HG02759 (cell line): ENCODE results near the gene CRYBB2.
"Not testable (repeated sequence)": the region's sequence is repeated elsewhere in the genome, so short reads cannot be mapped to it uniquely, and the experiment has no call there.

Experiments used
- ATAC-seq: cut with Tn5 transposase; IDR thresholded peaks from one replicate; pipeline ENCODE4 v1.9.1; 2021; ENCODE audit warnings: mild to moderate bottlenecking, moderate library complexity; ENCODE audit not compliant: unreplicated experiment

CRYBB2 gene

DNA sequence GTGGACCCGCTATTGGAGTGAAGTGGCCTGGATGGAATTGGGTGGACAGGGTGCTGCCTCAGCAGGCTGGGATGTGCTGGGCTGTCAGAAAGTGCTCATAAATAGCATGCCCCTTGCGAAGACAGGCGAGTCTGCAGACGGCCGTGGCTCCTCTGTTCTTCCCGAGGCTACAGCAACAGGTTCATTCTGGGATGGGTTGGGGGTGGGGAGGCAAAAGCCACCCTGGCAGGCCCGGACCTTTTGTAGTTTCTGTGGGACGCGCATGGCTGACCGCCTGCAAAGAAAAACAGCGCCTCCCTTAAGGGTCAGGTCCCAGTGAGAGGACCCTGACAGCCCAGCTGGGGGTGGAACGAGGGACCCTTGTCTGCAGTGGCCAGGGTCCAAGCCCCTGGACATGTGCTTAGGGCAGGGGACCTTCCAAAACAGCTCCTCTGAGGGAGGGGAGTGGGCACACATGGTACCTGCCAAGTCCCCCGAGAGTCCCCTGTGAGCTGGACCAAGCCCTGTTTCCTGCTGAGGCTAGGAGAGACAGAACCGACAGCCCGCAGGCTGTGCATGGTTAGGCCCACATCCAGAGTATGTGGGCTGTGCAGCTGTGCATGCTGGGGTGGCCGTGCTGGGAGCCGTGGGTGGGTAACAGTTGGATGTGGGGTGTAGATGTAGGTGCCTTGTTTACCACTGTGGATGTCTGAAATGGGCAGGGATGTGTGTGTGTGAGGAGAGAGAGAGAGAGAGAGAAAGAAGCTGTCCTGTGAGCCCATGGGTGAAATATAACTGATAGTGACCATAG lies 19.5 kb upstream of the CRYBB2 start, which contains the start of gene CRYBB3:
CRYBB3 (plus strand) TSS at position 128 of the 790 bp plus-strand sequence. CDS start 1,539 bp downstream, outside the sequence.
- ATAC-seq = no peak

- no peak for ATAC-seq
These were observed 18.5 kb upstream of the CRYBB2 start for GRCh38 chr22:25200967-25201366.

GRCh38 chr22:25201557-25202273 lies 17.7 kb upstream of the CRYBB2 start:
- no peak for ATAC-seq

- ATAC-seq = no peak
These were observed 17.0 kb upstream of the CRYBB2 start for GRCh38 chr22:25202290-25202921.

DNA sequence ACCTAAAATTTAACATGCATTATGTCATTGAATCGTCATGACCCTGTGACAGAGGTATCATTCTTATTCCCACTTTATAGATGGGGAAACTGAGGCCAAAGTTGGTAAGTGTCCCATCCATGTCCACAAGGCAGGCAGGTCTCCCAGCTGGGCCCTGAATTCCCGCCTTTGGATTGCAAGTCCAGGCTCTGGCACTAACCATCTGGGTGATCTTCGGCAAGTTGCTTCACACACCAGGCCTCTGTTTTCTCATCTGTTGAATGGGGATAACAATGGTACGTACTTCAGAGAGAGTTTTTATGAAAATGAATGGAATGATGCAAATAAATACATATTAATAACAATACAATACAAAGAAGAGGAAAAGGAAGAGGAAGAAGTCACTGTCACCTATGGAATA lies 16.4 kb upstream of the CRYBB2 start:
- ATAC-seq = no peak

GRCh38 chr22:25204547-25204946 lies 14.9 kb upstream of the CRYBB2 start:
- ATAC-seq = not testable (repeated sequence)

DNA sequence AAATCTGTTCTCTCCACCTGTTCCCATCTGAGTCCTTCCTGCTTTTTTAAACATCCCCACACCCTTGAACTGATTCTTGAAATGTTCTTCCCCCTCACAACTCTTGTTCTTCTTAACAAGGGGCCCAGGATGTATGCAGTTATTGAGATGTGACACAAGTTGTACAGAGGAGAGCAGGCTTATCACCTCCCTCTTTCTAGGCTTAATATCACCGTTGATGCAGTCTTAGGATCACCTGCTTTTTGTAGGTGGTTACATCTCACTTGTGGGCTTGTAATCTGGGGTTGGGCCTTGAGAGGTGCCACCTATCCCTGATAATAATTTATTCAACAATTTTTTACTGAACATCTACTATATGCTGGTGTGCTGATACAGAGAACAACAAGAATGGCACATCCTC lies 13.6 kb upstream of the CRYBB2 start:
- ATAC-seq = no peak

GRCh38 chr22:25206998-25207397 lies 12.4 kb upstream of the CRYBB2 start:
- no peak for ATAC-seq

- no peak for ATAC-seq
These were observed 11.8 kb upstream of the CRYBB2 start for GRCh38 chr22:25207553-25208157.

DNA sequence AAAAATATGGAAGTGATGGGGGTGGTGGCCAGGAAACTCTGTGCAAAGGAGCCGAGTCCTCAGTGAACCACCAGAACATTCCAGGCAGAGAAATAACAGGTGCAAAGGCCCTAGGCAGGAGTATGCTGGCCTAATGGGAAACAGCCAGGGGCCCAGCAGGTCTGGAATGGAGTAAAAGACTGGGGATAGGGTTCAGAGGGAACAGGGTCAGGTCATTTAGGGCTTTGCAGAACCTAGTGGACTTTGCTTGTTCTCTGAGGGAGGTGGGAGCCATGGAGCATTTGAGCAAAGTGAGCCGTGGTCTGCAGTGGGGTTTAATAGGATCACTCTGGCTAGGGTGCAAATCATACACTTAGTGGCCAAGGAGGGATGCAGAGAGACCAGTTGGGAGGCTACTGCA lies 11.1 kb upstream of the CRYBB2 start:
- ATAC-seq = no peak

GRCh38 chr22:25208743-25209505 lies 10.5 kb upstream of the CRYBB2 start:
- no peak for ATAC-seq

DNA sequence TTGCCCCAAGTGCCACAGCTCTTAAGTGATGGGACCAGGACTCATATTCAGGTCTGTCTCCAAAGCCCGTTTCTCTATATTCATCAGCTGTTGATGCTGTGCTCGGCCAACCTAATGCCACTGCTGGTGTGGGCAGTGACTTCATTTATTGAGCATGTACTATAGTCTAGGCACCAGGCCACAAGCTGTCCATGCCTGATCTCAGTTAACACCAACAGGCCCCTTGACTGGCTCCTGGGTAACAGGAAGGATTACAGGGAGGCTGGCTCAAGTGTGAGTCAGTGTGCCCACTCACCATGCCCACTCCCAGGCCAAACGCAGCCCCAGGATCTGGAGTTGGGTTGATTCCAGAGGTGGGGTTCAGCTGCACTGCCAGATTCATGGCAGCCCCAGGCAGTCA lies 8.6 kb upstream of the CRYBB2 start:
- ATAC-seq = no peak

DNA sequence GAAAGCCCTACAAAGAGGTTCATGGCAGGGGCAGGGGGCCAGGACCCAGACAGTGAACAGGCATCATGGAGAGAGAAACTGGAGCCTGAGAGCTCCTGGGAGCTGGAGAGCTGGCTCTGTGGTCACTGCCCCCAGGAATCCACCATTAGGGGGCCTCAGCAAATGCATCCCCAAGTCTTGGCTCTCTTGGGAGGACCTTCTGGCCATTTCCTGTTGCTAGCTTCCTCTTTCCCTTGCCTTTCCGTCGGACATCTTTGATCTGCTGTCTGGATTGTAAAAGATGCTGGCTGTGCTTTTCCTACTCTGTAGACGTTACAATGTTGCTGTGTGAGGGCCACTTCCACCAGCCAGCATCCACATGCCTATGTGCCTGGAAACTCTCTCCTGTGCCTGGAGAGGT lies 7.1 kb upstream of the CRYBB2 start:
- ATAC-seq = no peak

DNA sequence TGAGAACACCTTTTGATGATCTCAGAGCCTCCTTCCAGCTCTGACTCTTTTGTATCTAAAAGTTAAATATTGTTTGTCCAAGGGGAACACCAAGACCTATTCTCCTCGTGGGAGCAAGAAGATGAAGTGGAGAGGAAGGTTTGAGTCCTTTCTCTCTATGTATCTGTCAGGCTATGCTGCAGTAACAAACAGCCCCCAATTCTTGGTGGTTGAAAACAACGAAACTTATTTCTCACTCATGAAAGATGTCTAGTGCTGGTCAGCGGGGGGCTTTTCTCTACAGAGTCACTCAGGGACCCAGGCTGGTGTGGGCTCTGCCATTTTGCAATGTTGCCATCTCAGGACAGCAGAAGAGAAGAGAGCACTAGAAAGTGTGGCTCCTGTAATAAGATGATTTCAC lies 6.2 kb upstream of the CRYBB2 start:
- no peak for ATAC-seq

GRCh38 chr22:25216230-25216629 lies 3.2 kb upstream of the CRYBB2 start:
- no peak for ATAC-seq

GRCh38 chr22:25219948-25220442 lies 556 bp downstream of the CRYBB2 start:
- ATAC-seq = no peak

GRCh38 chr22:25221790-25222189 lies 2.4 kb downstream of the CRYBB2 start:
- ATAC-seq = no peak

- ATAC-seq = no peak
These were observed 3.9 kb downstream of the CRYBB2 start for GRCh38 chr22:25223269-25223850.

- ATAC-seq = no peak
These were observed 9.4 kb downstream of the CRYBB2 start for GRCh38 chr22:25228822-25229221.

DNA sequence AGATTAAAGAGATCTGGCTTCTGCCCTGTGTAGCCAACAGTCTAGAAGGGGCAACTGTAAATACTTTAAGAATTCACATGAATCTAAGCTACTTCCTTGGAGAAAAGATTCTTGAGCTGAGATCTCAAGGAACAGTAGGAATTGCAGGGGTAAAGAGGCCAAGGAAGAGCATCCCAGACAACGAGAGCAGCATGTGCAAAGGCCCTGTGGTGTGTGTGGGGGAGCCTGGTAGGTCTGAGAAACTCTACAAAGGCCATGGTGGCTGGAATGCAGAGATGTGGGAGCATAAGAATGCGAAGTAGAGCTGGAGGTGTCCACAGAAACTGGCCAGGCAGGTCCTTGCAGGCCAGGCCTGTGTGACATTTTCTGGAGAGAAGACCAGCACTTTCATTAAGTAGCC lies 11.3 kb downstream of the CRYBB2 start:
- ATAC-seq = not testable (repeated sequence)
